Superior temporal gyrus (tissue), 1 donor: ENCODE measurements around the gene UBE2D2.

Experiments
- DNase-seq: peaks from one replicate; pipeline ENCODE4 v3.0.0-alpha.2; 2016; ENCODE audit errors: extremely low spot score

The UBE2D2 gene

DNA sequence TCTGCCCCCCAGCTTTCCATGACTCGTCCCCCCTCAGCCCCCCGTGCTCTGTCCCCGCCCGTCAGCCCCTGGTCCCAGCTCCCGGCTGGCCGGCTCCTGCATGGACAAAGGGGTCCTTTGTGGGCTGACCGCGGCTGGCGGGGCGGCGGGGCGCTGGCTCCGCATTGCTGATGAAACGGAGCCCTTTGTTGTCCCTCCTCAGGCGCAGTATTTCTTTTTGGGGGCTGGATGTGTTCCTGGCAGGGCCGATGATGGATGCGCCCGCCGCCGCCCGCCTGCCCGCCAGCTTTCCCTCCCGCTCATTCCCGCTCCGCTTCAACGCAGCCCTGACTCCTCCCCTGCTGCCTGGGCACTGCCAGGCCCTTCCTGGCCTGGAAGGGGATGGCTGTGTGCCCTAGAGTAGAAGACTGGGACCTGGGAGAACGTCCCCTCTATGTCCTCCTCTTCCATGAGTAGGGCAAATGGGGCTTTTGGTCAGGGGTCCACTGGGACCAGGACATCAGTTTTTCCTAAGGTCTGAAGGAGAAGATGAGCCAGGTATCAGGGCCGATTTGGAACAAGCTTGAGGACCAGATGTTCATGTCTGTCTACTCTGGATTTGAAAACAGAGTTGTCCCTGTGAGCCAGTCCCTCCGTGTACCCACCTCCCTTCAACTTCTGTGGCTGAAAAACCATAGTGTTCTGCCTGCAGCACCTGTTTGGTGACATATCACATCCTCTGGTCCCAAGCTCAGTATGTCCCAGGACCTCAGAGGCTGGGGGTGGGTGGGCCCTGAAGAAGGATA lies 116.0 kb downstream of the UBE2D2 start:
- peak; percentile 93 for DNase-seq
